Esophagus (tissue), 2 donors: ENCODE data around the gene MMP15. TPM values are rescaled to one million over a fixed set of nuclear protein-coding genes. Genes with fewer than 3 reads are reported as not detected.
A peak's percentile ranks its signal among the peaks of the same experiment; 100 is the strongest.

Source experiments
- H3K27ac ChIP-seq, 2 donors: one replicate each; pipeline ENCODE4 v1.5.1; 2013; ENCODE audit warnings: low read depth in 2 of 2, mild to moderate bottlenecking in 2 of 2, inconsistent platforms in 1 of 2, low read length in 1 of 2, moderate library complexity in 1 of 2
- H3K27me3 ChIP-seq, 2 donors: one replicate each; pipeline ENCODE4 v1.6.1; 2013; ENCODE audit warnings: low read length in 2 of 2, control low read depth in 1 of 2, mild to moderate bottlenecking in 1 of 2; ENCODE audit not compliant: insufficient read depth in 2 of 2, control insufficient read depth in 1 of 2
- H3K36me3 ChIP-seq, 2 donors: one replicate each; pipeline ENCODE4 v1.6.1; 2013; ENCODE audit warnings: low read length in 1 of 2; ENCODE audit not compliant: control insufficient read depth in 2 of 2, insufficient read depth in 2 of 2
- H3K4me1 ChIP-seq, 2 donors: one replicate each; pipeline ENCODE4 v1.6.1; 2013; ENCODE audit warnings: low read length in 1 of 2; ENCODE audit not compliant: control insufficient read depth in 2 of 2, insufficient read depth in 2 of 2
- H3K4me3 ChIP-seq, 2 donors: one replicate each; pipeline ENCODE4 v1.5.1; 2013; ENCODE audit warnings: low read length in 2 of 2, mild to moderate bottlenecking in 2 of 2, low read depth in 1 of 2, moderate library complexity in 1 of 2
- H3K9me3 ChIP-seq, 2 donors: one replicate each; pipeline ENCODE4 v1.6.1; 2013; ENCODE audit warnings: mild to moderate bottlenecking in 2 of 2, low read depth in 1 of 2, low read length in 1 of 2, moderate library complexity in 1 of 2; ENCODE audit not compliant: control insufficient read depth in 2 of 2, insufficient read depth in 1 of 2
- WGBS, 2 donors: extraction: QIAGEN DNeasy Blood & Tissue Kit; methylation state at CpG; one replicate each; pipeline ENCODE4 v1.1.7; 2013; 5-methylcytosine and 5-hydroxymethylcytosine counted together
- polyA plus RNA-seq, 2 donors: library from polyadenylated mRNA; stranded (reverse); fragments of 200-250 nt; gene quantifications; one replicate each; pipeline ENCODE4 v1.2.3, GENCODE V29; 2013
- donor health status: healthy with polysubstance abuse.
- donor health status: Bipolar disorder and iron deficiency.

The MMP15 gene
- polyA plus RNA-seq, 2 donors, result 2.5 to 2.7 TPM

GRCh38 chr16:57994778-57995177 is 30.8 kb upstream of the MMP15 start:
- Histone ChIP-seq H3K4me3 (no peak overlapping the region), H3K27ac (no peak overlapping the region), H3K36me3 (peaks cover 10 to 26% of the 10 kb centered on the region in 2 donors), H3K9me3 (no peaks in the 10 kb centered on the region), H3K27me3 (no peaks in the 10 kb centered on the region), H3K4me1 (peaks cover 7 to 33% of the 10 kb centered on the region in 2 donors)
- whole genome bisulfite sequencing, 2 donors, result 27 to 33% methylated on average over 4 of the region's 4 CpGs

GRCh38 chr16:57995721-57996405 is 29.7 kb upstream of the MMP15 start:
- H3K36me3 ChIP-seq, result peaks cover 10 to 26% of the 10 kb centered on the region in 2 donors
- no peaks in the 10 kb centered on the region for H3K27me3 ChIP-seq
- WGBS, 2 donors, result 84 to 86% methylated on average over 18 of the region's 18 CpGs
- H3K4me1 ChIP-seq, result peaks cover 7 to 34% of the 10 kb centered on the region in 2 donors
- no peaks in the 10 kb centered on the region for H3K9me3 ChIP-seq
- H3K4me3 ChIP-seq, result no peak overlapping the region
- H3K27ac ChIP-seq, result no peak overlapping the region

DNA sequence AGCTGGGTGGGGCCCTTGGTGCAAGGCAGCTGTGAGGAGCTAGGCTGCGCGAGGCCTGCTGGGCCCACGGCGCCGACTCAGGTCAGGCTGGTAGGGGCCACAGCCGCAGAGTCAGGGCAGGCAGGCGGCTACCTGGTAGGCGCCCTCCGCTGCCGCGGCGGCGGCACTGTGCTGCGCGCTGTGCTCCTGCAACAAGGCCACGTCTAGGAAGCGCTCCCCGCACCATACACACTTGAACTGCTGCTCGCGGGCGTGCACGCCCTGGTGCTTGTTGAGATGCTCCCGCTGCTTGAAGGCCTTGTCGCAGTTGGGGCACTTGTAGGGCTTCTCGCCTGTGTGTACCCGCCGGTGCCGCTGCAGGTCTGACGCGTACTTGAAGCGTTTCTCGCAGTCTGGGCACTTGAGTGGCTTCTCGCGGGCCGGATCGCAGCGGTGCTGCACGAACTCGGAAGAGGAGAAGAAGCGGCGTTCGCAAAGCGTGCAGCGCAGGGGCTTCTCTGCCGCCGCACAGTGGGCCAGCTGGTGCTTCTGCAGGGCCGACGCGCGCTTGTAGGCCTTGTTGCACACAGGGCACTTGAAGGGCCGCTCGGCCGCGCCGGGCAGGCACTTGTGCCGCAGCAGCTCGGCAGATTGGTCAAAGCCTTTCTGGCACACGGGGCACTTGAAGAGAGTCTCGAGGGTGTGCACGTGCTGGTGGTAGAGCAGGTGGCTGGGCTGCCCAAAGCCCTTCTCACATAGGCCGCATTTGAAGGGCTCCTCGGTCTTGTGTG is 29.0 kb upstream of the MMP15 start:
- Histone ChIP-seq H3K9me3 (no peaks in the 10 kb centered on the region), H3K4me3 (no peak overlapping the region), H3K4me1 (peaks cover 7 to 33% of the 10 kb centered on the region in 2 donors), H3K27me3 (no peaks in the 10 kb centered on the region), H3K36me3 (peaks cover 10 to 26% of the 10 kb centered on the region in 2 donors), H3K27ac (no peak overlapping the region)
- WGBS, 2 donors, result 96 to 97% methylated on average over 62 of the region's 62 CpGs

DNA sequence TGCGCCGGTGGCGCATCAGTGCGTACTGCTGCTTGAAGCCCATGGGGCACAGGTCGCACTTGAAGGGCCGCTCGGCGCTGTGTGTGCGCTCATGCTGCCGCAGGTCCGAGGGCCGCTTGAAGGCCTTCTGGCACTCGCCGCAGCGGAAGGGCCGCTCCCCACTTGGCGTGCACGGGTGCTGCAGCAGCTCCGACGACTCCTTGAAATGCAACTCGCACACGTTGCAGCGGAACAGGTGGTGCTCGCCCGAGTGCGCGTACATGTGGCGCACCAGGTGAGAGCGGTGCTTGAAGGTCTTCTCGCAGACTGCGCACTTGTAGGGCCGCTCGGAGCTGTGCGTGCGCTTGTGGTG is 28.4 kb upstream of the MMP15 start:
- Histone ChIP-seq H3K4me3 (no peak overlapping the region), H3K27ac (no peak overlapping the region), H3K9me3 (no peaks in the 10 kb centered on the region), H3K27me3 (no peaks in the 10 kb centered on the region), H3K4me1 (peaks cover 7 to 34% of the 10 kb centered on the region in 2 donors), H3K36me3 (peaks cover 10 to 26% of the 10 kb centered on the region in 2 donors)
- WGBS, 2 donors, result 96% methylated on average over 35 of the region's 35 CpGs

DNA sequence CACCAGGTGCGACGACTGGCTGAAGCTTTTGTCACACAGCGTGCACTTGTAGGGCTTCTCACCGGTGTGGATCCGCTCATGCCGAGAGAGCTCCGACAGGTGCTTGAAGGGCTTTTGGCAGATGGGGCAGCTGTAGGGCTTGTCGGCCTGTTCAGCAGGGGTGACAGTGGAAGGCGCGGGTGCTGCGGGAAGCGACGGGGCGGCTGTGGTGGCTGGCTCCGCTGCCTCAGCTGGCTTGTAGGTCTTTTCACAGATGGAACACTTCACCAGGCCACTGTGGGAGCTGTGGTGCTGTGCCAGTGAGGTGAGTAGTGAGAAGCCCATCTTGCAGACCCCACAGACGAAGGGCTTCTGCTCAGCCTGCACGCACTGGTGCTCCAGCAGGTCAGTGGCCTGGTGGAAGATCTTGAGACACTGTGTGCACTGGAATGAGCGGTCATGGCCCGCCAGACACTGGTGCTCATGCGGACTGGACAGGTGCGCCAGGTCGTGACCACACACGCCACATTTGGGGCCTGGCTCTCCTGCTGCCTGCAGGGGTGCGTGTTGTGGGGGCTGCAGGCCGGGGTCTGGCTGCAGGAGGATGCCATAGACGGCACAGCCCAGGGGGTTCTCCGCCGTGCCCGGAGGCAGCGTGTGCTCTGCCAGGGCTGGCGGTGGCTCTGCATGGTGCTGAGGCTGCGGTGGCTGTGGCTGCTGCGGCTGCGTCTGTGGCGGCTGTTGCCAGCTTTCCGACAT is 27.9 kb upstream of the MMP15 start:
- Histone ChIP-seq H3K4me1 (peaks cover 7 to 34% of the 10 kb centered on the region in 2 donors), H3K27ac (no peak overlapping the region), H3K27me3 (no peaks in the 10 kb centered on the region), H3K9me3 (no peaks in the 10 kb centered on the region), H3K36me3 (peaks cover 10 to 26% of the 10 kb centered on the region in 2 donors), H3K4me3 (no peak overlapping the region)
- WGBS, 2 donors, result 94 to 95% methylated on average over 36 of the region's 36 CpGs

- no peak overlapping the region for H3K27ac ChIP-seq
- no peaks in the 10 kb centered on the region for H3K27me3 ChIP-seq
- 46 to 68% methylated on average over 8 of the region's 8 CpGs for WGBS, 2 donors
- H3K9me3 ChIP-seq, result no peaks in the 10 kb centered on the region
- no peak overlapping the region for H3K4me3 ChIP-seq
- peaks cover 10 to 26% of the 10 kb centered on the region in 2 donors for H3K36me3 ChIP-seq
- H3K4me1 ChIP-seq, result peaks cover 7 to 28% of the 10 kb centered on the region in 2 donors
Observed at GRCh38 chr16:57998486-57998885, 27.1 kb upstream of the MMP15 start.

GRCh38 chr16:57998992-57999365 is 26.6 kb upstream of the MMP15 start:
- Histone ChIP-seq H3K36me3 (peaks cover 10 to 26% of the 10 kb centered on the region in 2 donors), H3K27me3 (no peaks in the 10 kb centered on the region), H3K4me1 (peaks cover 4 to 23% of the 10 kb centered on the region in 2 donors), H3K27ac (peak overlapping the region in 1 of 2 donors; percentile 28), H3K4me3 (no peak overlapping the region), H3K9me3 (no peaks in the 10 kb centered on the region)
- WGBS, 2 donors, result 70 to 74% methylated on average over 3 of the region's 3 CpGs

- Histone ChIP-seq H3K36me3 (peaks cover 10 to 26% of the 10 kb centered on the region in 2 donors), H3K9me3 (no peaks in the 10 kb centered on the region), H3K4me1 (peaks cover 2 to 21% of the 10 kb centered on the region in 2 donors), H3K27ac (peak overlapping the region; percentile 85 to 92), H3K4me3 (peak overlapping the region; percentile 56 to 85), H3K27me3 (no peaks in the 10 kb centered on the region)
- 12 to 19% methylated on average over 6 of the region's 6 CpGs for WGBS, 2 donors
Observed at GRCh38 chr16:57999366-57999970, 26.1 kb upstream of the MMP15 start.

GRCh38 chr16:57999971-58000705 is 25.4 kb upstream of the MMP15 start, which contains the start of gene ZNF319:
Gene ZNF319 (minus strand): TSS chr16:58000672. CDS start chr16:57998265, 2,407 bp downstream.
- Histone ChIP-seq H3K27me3 (no peaks in the 10 kb centered on the region), H3K9me3 (no peaks in the 10 kb centered on the region), H3K27ac (peak within 1 kb of the TSS; percentile 87 to 92), H3K36me3 (peaks cover 10 to 26% of the 10 kb centered on the region in 2 donors), H3K4me3 (peak within 1 kb of the TSS; percentile 56 to 85), H3K4me1 (peaks cover 2 to 21% of the 10 kb centered on the region in 2 donors)
- 0% methylated on average over 39 to 95 of the region's 95 CpGs for WGBS, 2 donors
